Measurements from ENCODE around the gene SAMD4A.
A peak's percentile ranks its signal among the peaks of the same experiment; 100 is the strongest.

The SAMD4A gene

GRCh38 chr14:54769951-54770863, 203.3 kb downstream of the SAMD4A start:
- no peak for DNase-seq (ENCODE audit: low spot score)
- no peaks in the 10 kb centered on the region for H3K36me3 Mint-ChIP-seq (ENCODE audit: low read depth)
- H3K27ac Mint-ChIP-seq: no peak overlapping the region
- H3K9me3 Mint-ChIP-seq: no peaks in the 10 kb centered on the region
- peaks cover 23% of the 10 kb centered on the region for H3K4me1 Mint-ChIP-seq (ENCODE audit: low read depth)
- H3K27me3 Mint-ChIP-seq (ENCODE audit: low read depth): peaks cover 7% of the 10 kb centered on the region
- H3K4me3 Mint-ChIP-seq: no peak overlapping the region

- DNase-seq (ENCODE audit: low spot score): no peak
- H3K9me3 Mint-ChIP-seq: no peaks in the 10 kb centered on the region
- H3K27ac Mint-ChIP-seq: no peak overlapping the region
- peaks cover 7% of the 10 kb centered on the region for H3K27me3 Mint-ChIP-seq (ENCODE audit: low read depth)
- H3K36me3 Mint-ChIP-seq (ENCODE audit: low read depth): no peaks in the 10 kb centered on the region
- peaks cover 28% of the 10 kb centered on the region for H3K4me1 Mint-ChIP-seq (ENCODE audit: low read depth)
- no peak overlapping the region for H3K4me3 Mint-ChIP-seq
Measured at GRCh38 chr14:54771411-54772027, 204.6 kb downstream of the SAMD4A start.

GRCh38 chr14:54772451-54772881, 205.5 kb downstream of the SAMD4A start:
- Mint-ChIP-seq H3K4me1 (ENCODE audit: low read depth) (peaks cover 38% of the 10 kb centered on the region), H3K27ac (peak overlapping the region; percentile 7), H3K4me3 (peak overlapping the region; percentile 71), H3K36me3 (ENCODE audit: low read depth) (no peaks in the 10 kb centered on the region), H3K9me3 (no peaks in the 10 kb centered on the region), H3K27me3 (ENCODE audit: low read depth) (peaks cover 12% of the 10 kb centered on the region)
- DNase-seq (ENCODE audit: low spot score): no peak

- H3K4me3 Mint-ChIP-seq: peak overlapping the region; percentile 71
- peak; percentile 90 for DNase-seq (ENCODE audit: low spot score)
- H3K27ac Mint-ChIP-seq: peak overlapping the region; percentile 85
- no peaks in the 10 kb centered on the region for H3K9me3 Mint-ChIP-seq
- H3K4me1 Mint-ChIP-seq (ENCODE audit: low read depth): peaks cover 46% of the 10 kb centered on the region
- H3K27me3 Mint-ChIP-seq (ENCODE audit: low read depth): peaks cover 15% of the 10 kb centered on the region
- no peaks in the 10 kb centered on the region for H3K36me3 Mint-ChIP-seq (ENCODE audit: low read depth)
Measured at GRCh38 chr14:54773171-54774006, 206.5 kb downstream of the SAMD4A start.

GRCh38 chr14:54774824-54775223, 207.9 kb downstream of the SAMD4A start:
- H3K4me1 Mint-ChIP-seq (ENCODE audit: low read depth): peaks cover 47% of the 10 kb centered on the region

GRCh38 chr14:54775486-54776140, 208.7 kb downstream of the SAMD4A start:
- no peak overlapping the region for H3K27ac Mint-ChIP-seq
- H3K4me3 Mint-ChIP-seq: no peak overlapping the region
- H3K36me3 Mint-ChIP-seq (ENCODE audit: low read depth): no peaks in the 10 kb centered on the region
- DNase-seq (ENCODE audit: low spot score): no peak
- H3K9me3 Mint-ChIP-seq: no peaks in the 10 kb centered on the region
- peaks cover 47% of the 10 kb centered on the region for H3K4me1 Mint-ChIP-seq (ENCODE audit: low read depth)
- H3K27me3 Mint-ChIP-seq (ENCODE audit: low read depth): peaks cover 12% of the 10 kb centered on the region

More at GRCh38 chr14:54774824-54775223, 207.9 kb downstream of the SAMD4A start:
- H3K4me3 Mint-ChIP-seq: no peak overlapping the region
- no peaks in the 10 kb centered on the region for H3K36me3 Mint-ChIP-seq (ENCODE audit: low read depth)
- H3K27ac Mint-ChIP-seq: no peak overlapping the region
- H3K9me3 Mint-ChIP-seq: no peaks in the 10 kb centered on the region
- peaks cover 15% of the 10 kb centered on the region for H3K27me3 Mint-ChIP-seq (ENCODE audit: low read depth)
- DNase-seq (ENCODE audit: low spot score): no peak

- Mint-ChIP-seq H3K27ac (peak overlapping the region; percentile 60), H3K36me3 (ENCODE audit: low read depth) (no peaks in the 10 kb centered on the region), H3K4me3 (peak overlapping the region; percentile 73), H3K27me3 (ENCODE audit: low read depth) (peaks cover 19% of the 10 kb centered on the region), H3K4me1 (ENCODE audit: low read depth) (peaks cover 47% of the 10 kb centered on the region), H3K9me3 (no peaks in the 10 kb centered on the region)
- DNase-seq (ENCODE audit: low spot score): peak; percentile 83
Measured at GRCh38 chr14:54776361-54777001, 209.6 kb downstream of the SAMD4A start.

- Mint-ChIP-seq H3K27me3 (ENCODE audit: low read depth) (peaks cover 22% of the 10 kb centered on the region), H3K9me3 (no peaks in the 10 kb centered on the region), H3K36me3 (ENCODE audit: low read depth) (no peaks in the 10 kb centered on the region), H3K27ac (no peak overlapping the region), H3K4me1 (ENCODE audit: low read depth) (peaks cover 44% of the 10 kb centered on the region), H3K4me3 (peak overlapping the region; percentile 73)
- DNase-seq (ENCODE audit: low spot score): no peak
Measured at GRCh38 chr14:54777395-54777794, 210.5 kb downstream of the SAMD4A start.

- H3K27me3 Mint-ChIP-seq (ENCODE audit: low read depth): peaks cover 30% of the 10 kb centered on the region
- H3K4me3 Mint-ChIP-seq: no peak overlapping the region
- H3K9me3 Mint-ChIP-seq: no peaks in the 10 kb centered on the region
- no peak overlapping the region for H3K27ac Mint-ChIP-seq
- peaks cover 38% of the 10 kb centered on the region for H3K4me1 Mint-ChIP-seq (ENCODE audit: low read depth)
- no peak for DNase-seq (ENCODE audit: low spot score)
- H3K36me3 Mint-ChIP-seq (ENCODE audit: low read depth): no peaks in the 10 kb centered on the region
Measured at GRCh38 chr14:54778618-54779345, 211.9 kb downstream of the SAMD4A start.

- no peak overlapping the region for H3K4me3 Mint-ChIP-seq
- no peaks in the 10 kb centered on the region for H3K9me3 Mint-ChIP-seq
- no peaks in the 10 kb centered on the region for H3K36me3 Mint-ChIP-seq (ENCODE audit: low read depth)
- peaks cover 32% of the 10 kb centered on the region for H3K27me3 Mint-ChIP-seq (ENCODE audit: low read depth)
- no peak for DNase-seq (ENCODE audit: low spot score)
- H3K27ac Mint-ChIP-seq: no peak overlapping the region
- peaks cover 32% of the 10 kb centered on the region for H3K4me1 Mint-ChIP-seq (ENCODE audit: low read depth)
Measured at GRCh38 chr14:54781080-54781479, 214.2 kb downstream of the SAMD4A start.

- Mint-ChIP-seq H3K27me3 (ENCODE audit: low read depth) (peaks cover 28% of the 10 kb centered on the region), H3K4me1 (ENCODE audit: low read depth) (peaks cover 22% of the 10 kb centered on the region), H3K4me3 (no peak overlapping the region), H3K9me3 (no peaks in the 10 kb centered on the region), H3K36me3 (ENCODE audit: low read depth) (no peaks in the 10 kb centered on the region), H3K27ac (no peak overlapping the region)
- DNase-seq (ENCODE audit: low spot score): no peak
Measured at GRCh38 chr14:54781961-54782750, 215.2 kb downstream of the SAMD4A start.
